D341Med (cell line): ENCODE data around the gene EML6.
A peak's percentile ranks its signal among the peaks of the same experiment; 100 is the strongest.

Experiments used
- DNase-seq: peaks from one replicate; pipeline ENCODE4 v3.0.0; 2012; ENCODE audit warnings: low spot score

EML6 gene

GRCh38 chr2:55003706-55004639 is 280.5 kb downstream of the EML6 start:
- DNase-seq: no peak

GRCh38 chr2:55006306-55006705 is 282.8 kb downstream of the EML6 start:
- DNase-seq: no peak

- DNase-seq: no peak
These were observed 286.0 kb downstream of the EML6 start for GRCh38 chr2:55009277-55010060.

- DNase-seq: peak; percentile 73
These were observed 286.7 kb downstream of the EML6 start for GRCh38 chr2:55010149-55010591.

- DNase-seq: no peak
These were observed 287.5 kb downstream of the EML6 start for GRCh38 chr2:55010915-55011314.

- DNase-seq: no peak
These were observed 288.6 kb downstream of the EML6 start for GRCh38 chr2:55011831-55012671.

- DNase-seq: no peak
These were observed 289.4 kb downstream of the EML6 start for GRCh38 chr2:55012672-55013484.

- DNase-seq: no peak
These were observed 290.5 kb downstream of the EML6 start for GRCh38 chr2:55013936-55014335.

GRCh38 chr2:55014962-55015939 is 291.8 kb downstream of the EML6 start:
- peak; percentile 60 for DNase-seq

GRCh38 chr2:55017428-55017827 is 294.0 kb downstream of the EML6 start:
- DNase-seq: no peak

GRCh38 chr2:55017880-55018279 is 294.4 kb downstream of the EML6 start:
- no peak for DNase-seq

GRCh38 chr2:55018619-55019018 is 295.2 kb downstream of the EML6 start:
- DNase-seq: no peak

- DNase-seq: no peak
These were observed 296.2 kb downstream of the EML6 start for GRCh38 chr2:55019526-55020258.
